GM12872 (cell line): ENCODE data around the gene SAMD14.

Source experiments
- TF ChIP-seq, protein P1 (sequence below): IDR thresholded peaks from 3 replicates; pipeline ENCODE4 v1.5.1; 2011; ENCODE audit warnings: low read depth, mild to moderate bottlenecking, low read length, moderate library complexity; ENCODE audit not compliant: insufficient read depth

SAMD14 gene

DNA sequence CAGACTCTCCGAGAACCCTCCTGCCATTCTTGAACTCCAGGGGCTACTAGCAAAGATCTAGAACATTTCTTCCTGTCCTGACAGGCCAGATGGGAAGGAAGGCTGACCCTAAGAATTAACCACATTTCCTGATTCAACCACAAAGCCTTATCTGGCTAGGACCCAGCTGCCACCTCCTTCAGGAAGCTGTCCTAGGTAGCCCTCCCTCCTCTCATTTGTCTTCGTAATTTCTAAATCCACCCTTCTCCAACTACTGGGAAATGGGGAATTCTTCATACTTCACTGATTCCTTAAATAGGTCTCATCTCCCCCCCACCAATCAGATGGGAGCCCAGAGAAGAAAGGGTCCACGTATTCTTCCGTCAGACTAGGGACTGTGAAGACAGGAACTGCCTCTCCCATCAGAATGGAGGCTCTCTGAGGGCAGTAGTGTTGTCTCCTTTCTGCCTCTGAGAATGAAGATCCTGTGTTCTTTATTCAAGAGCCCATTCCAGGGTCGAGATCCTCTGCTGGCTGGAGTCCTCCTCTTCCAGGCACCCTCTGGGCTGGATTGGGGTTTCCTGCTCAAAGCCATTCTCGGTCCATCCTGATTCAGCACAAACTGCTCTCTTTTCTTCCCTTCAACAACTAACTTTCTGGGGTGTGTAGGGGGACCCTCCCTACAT lies 2.1 kb downstream of the SAMD14 start:
- TF ChIP-seq, protein P1, sequence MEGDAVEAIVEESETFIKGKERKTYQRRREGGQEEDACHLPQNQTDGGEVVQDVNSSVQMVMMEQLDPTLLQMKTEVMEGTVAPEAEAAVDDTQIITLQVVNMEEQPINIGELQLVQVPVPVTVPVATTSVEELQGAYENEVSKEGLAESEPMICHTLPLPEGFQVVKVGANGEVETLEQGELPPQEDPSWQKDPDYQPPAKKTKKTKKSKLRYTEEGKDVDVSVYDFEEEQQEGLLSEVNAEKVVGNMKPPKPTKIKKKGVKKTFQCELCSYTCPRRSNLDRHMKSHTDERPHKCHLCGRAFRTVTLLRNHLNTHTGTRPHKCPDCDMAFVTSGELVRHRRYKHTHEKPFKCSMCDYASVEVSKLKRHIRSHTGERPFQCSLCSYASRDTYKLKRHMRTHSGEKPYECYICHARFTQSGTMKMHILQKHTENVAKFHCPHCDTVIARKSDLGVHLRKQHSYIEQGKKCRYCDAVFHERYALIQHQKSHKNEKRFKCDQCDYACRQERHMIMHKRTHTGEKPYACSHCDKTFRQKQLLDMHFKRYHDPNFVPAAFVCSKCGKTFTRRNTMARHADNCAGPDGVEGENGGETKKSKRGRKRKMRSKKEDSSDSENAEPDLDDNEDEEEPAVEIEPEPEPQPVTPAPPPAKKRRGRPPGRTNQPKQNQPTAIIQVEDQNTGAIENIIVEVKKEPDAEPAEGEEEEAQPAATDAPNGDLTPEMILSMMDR, result no peak

DNA sequence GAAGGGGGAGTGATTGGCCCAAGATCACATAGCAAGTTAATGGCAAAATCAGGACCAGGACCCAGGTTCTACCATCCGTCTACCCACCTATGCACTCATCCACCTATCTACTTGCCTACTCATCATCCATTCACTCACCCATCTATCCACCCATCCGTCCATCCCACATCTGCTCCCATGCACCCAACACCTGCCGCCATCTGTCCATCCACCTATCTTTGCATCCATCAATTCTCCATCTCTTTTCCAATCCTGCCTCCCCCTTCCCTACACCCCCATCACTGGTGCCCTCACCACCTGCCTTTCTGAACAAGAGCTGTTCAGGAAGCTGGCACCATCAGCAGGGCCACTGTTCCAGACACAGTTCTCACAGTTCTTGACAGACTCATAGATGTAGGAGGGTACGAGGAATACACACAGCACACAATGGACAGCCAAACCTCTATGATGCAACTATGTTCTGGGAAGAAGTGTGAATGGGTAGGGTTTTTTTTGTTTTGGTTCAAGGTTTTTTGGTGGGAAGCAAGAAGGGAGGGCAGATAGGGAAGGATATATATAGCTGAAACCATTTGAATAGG lies 4.5 kb downstream of the SAMD14 start:
- TF ChIP-seq, protein P1, result no peak

DNA sequence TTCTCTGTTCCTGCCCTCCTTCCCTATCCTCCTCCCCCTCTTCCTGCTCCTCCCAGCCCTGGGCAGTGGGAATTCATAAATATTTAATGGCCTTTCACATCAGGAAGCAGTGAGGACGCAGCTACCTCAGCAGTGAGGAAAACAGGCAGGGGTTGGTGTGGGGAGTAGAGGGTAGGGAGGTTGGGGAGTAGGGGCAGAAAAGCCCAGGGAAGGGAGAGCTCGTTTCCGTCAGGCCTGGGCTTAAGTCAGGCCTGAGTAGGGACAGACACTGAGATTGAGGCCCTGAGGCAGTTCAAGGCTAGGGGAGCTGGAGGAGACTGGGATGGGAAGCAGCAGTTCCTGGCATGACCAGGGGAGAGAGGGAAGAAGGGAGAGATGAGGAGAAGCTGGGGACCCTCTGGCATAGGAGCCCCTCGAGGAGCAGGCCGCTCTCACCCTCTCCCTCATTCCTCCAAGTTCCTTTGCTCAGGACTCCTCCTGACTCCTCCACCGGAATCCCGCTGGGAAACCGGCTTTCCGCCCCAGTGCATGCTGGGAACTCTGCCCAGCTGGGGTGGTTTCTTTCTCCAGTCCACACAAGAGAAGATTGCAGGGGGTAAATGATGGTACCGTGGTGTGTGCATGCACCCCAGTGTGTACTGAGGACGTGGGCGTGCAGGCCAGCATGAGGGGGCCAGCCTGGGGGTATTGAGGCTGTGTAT lies 6.2 kb downstream of the SAMD14 start:
- TF ChIP-seq, protein P1, result no peak

GRCh38 chr17:50122945-50123344 lies 7.0 kb downstream of the SAMD14 start:
- TF ChIP-seq, protein P1, result no peak

DNA sequence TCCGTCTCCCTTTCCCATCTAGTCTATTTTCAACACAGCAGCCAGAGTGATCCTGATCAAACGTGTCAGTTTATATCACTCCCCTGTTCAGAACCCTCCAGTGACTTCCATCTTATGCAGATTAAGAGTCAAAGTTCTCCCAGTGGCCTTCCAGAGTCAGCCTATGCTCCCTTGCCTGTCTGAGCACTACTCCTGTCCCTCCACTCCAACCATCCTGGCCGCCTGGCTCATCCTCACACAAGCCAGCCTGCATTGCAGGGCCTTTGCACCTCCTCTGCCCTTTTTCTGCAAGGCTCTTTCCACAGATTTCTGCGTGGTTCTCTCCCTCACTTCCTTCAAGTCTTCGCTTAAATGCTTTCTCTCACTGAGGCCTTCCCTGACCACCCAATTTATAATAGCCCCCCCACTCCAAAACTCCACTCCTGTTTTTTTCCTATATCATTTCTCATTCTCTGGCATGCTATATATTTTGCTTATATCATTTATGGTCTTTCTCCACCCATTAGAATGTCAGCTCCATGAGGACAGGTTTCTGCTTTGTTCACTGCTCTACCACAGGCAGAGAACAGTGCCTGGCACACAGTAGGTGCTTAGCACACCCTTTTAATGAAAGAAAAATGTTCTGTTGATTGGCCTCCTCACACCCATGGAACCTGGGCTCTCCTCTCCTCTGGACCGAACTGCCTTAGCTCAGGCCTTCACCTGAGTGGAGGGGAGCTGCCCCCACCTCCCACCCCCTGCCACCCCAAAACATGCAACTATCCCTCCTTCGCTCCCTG lies 9.3 kb downstream of the SAMD14 start:
- TF ChIP-seq, protein P1, result no peak

GRCh38 chr17:50118828-50119218 lies 11.1 kb downstream of the SAMD14 start:
- TF ChIP-seq, protein P1, result no peak
